ENCODE data around the gene CAPSL. TPM values are rescaled to one million over a fixed set of nuclear protein-coding genes. Genes with fewer than 3 reads are reported as not detected.

CAPSL gene
- total and polyA plus RNA-seq, 2 donors (not counting 1 experiment from before 2014, with no cell fraction given): not detected

DNA sequence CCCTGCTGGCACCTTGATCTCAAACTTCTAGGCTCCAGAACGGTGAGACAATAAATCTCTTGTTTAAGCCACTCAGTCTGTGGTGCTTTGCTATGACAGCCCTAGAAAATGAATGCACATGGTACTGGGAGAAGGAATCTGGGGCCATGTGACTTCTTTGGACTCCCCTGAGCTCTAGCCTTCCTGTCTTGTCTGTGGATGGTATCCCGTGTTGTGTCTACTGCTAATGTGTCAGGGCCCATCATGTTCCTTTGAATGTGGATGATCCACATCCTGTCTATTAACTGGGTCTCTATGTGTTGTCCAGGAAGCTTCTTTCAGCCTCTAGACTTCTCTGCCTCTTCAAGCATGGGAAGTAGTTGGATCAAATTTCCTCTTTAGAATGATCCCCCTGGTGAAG lies 56.7 kb downstream of the CAPSL start:
- 100% methylated on average over 1 of the region's 2 CpGs for WGBS (ENCODE audit: insufficient coverage)
- no peak overlapping the region for H3K9ac ChIP-seq (ENCODE audit: low read length)
- no peaks in the 10 kb centered on the region for H3K36me3 ChIP-seq (replicated peaks in 1 of 2; ENCODE audit: control extremely low read depth in 1 of 2, control insufficient read depth in 1 of 2, extremely low read depth in 1 of 2, insufficient read depth in 2 of 2, low read length in 1 of 2)
- DNase-seq (no peak), ATAC-seq (ENCODE audit: low read depth) (no peak)
- H3K27ac ChIP-seq (ENCODE audit: low read length in 2 of 2): no peak overlapping the region
- ChIA-PET POLR2A (no interaction called here), CTCF (no interaction called here)
- no peak overlapping the region for H3K4me2 ChIP-seq (replicated peaks; ENCODE audit: low read depth, low read length, poor library complexity, severe bottlenecking)
- no peak overlapping the region for H3K27ac Mint-ChIP-seq
- no peaks in the 10 kb centered on the region for H3K9me3 ChIP-seq (ENCODE audit: control extremely low read depth in 1 of 3, control insufficient read depth in 2 of 3, insufficient read depth in 1 of 3, low read length in 2 of 3)
- intact Hi-C loops (cut with micrococcal nuclease): no loop called here
- H3K79me2 ChIP-seq (ENCODE audit: control insufficient read depth, insufficient read depth, low read length): no peaks in the 10 kb centered on the region
- no peaks in the 10 kb centered on the region for H3K9me3 Mint-ChIP-seq (ENCODE audit: insufficient read depth)
- peaks cover 4 to 6% of the 10 kb centered on the region in 2 donors for H3K4me1 ChIP-seq (ENCODE audit: control insufficient read depth in 2 of 2, insufficient read depth in 2 of 2, low read length in 2 of 2)
- H3K27me3 Mint-ChIP-seq: peaks cover 8% of the 10 kb centered on the region
- H3K4me3 Mint-ChIP-seq: no peak overlapping the region
- peaks cover 0 to 2% (median 0%) of the 10 kb centered on the region in 4 experiments for H3K27me3 ChIP-seq (replicated peaks in 1 of 4; ENCODE audit: control extremely low read depth in 1 of 4, control insufficient read depth in 3 of 4, insufficient read depth in 4 of 4, low read length in 3 of 4)
- no peak overlapping the region for H3K4me3 ChIP-seq (ENCODE audit: control extremely low read depth in 1 of 5, extremely low read depth in 1 of 5, insufficient read depth in 1 of 5, low read depth in 2 of 5, low read length in 4 of 5)
- H2AFZ ChIP-seq (ENCODE audit: insufficient read depth, low read depth, low read length, poor library complexity, severe bottlenecking): no peak overlapping the region
- no peaks in the 10 kb centered on the region for H4K20me1 ChIP-seq (ENCODE audit: control insufficient read depth, insufficient read depth, low read length, poor library complexity, severe bottlenecking)
- peaks cover 6% of the 10 kb centered on the region for H3K4me1 Mint-ChIP-seq
- no peak for TF ChIP-seq CTCF (IDR thresholded peaks at IDR 0.05)
- TF ChIP-seq EZH2 (IDR thresholded peaks at IDR 0.05; ENCODE audit: borderline replicate concordance, insufficient read depth, low read depth, low read length, poor library complexity, severe bottlenecking): no peak

- H3K4me3 Mint-ChIP-seq: no peak overlapping the region
- Histone ChIP-seq H3K9ac (ENCODE audit: low read length) (no peak overlapping the region), H3K4me1 (ENCODE audit: control insufficient read depth in 2 of 2, insufficient read depth in 2 of 2, low read length in 2 of 2) (peaks cover 4 to 6% of the 10 kb centered on the region in 2 donors), H3K27me3 (replicated peaks in 1 of 4; ENCODE audit: control extremely low read depth in 1 of 4, control insufficient read depth in 3 of 4, insufficient read depth in 4 of 4, low read length in 3 of 4) (peaks cover 0 to 2% (median 0%) of the 10 kb centered on the region in 4 experiments), H3K79me2 (ENCODE audit: control insufficient read depth, insufficient read depth, low read length) (no peaks in the 10 kb centered on the region), H4K20me1 (ENCODE audit: control insufficient read depth, insufficient read depth, low read length, poor library complexity, severe bottlenecking) (no peaks in the 10 kb centered on the region), H3K4me2 (replicated peaks; ENCODE audit: low read depth, low read length, poor library complexity, severe bottlenecking) (no peak overlapping the region), H3K4me3 (ENCODE audit: control extremely low read depth in 1 of 5, extremely low read depth in 1 of 5, insufficient read depth in 1 of 5, low read depth in 2 of 5, low read length in 4 of 5) (no peak overlapping the region), H3K27ac (ENCODE audit: low read length in 2 of 2) (no peak overlapping the region), H2AFZ (ENCODE audit: insufficient read depth, low read depth, low read length, poor library complexity, severe bottlenecking) (no peak overlapping the region), H3K36me3 (replicated peaks in 1 of 2; ENCODE audit: control extremely low read depth in 1 of 2, control insufficient read depth in 1 of 2, extremely low read depth in 1 of 2, insufficient read depth in 2 of 2, low read length in 1 of 2) (no peaks in the 10 kb centered on the region), H3K9me3 (ENCODE audit: control extremely low read depth in 1 of 3, control insufficient read depth in 2 of 3, insufficient read depth in 1 of 3, low read length in 2 of 3) (no peaks in the 10 kb centered on the region)
- POLR2A ChIA-PET: no interaction called here
- intact Hi-C loops (cut with micrococcal nuclease): no loop called here
- H3K4me1 Mint-ChIP-seq: peaks cover 8% of the 10 kb centered on the region
- 63% methylated on average over 1 of the region's 1 CpG for WGBS (ENCODE audit: insufficient coverage)
- no peak for ATAC-seq (ENCODE audit: low read depth)
- H3K9me3 Mint-ChIP-seq (ENCODE audit: insufficient read depth): no peaks in the 10 kb centered on the region
- TF ChIP-seq EZH2 (IDR thresholded peaks at IDR 0.05; ENCODE audit: borderline replicate concordance, insufficient read depth, low read depth, low read length, poor library complexity, severe bottlenecking) (no peak), CTCF (IDR thresholded peaks at IDR 0.05) (no peak)
- CTCF ChIA-PET: no interaction called here
- no peak overlapping the region for H3K27ac Mint-ChIP-seq
- peaks cover 8% of the 10 kb centered on the region for H3K27me3 Mint-ChIP-seq
- no peak for DNase-seq
These were observed 58.3 kb downstream of the CAPSL start for GRCh38 chr5:35880156-35880555.

All from B cell (primary cell).